ENCODE results near the gene CDS1.
"Not testable (repeated sequence)": the region's sequence is repeated elsewhere in the genome, so short reads cannot be mapped to it uniquely, and the experiment has no call there.

Gene CDS1

DNA sequence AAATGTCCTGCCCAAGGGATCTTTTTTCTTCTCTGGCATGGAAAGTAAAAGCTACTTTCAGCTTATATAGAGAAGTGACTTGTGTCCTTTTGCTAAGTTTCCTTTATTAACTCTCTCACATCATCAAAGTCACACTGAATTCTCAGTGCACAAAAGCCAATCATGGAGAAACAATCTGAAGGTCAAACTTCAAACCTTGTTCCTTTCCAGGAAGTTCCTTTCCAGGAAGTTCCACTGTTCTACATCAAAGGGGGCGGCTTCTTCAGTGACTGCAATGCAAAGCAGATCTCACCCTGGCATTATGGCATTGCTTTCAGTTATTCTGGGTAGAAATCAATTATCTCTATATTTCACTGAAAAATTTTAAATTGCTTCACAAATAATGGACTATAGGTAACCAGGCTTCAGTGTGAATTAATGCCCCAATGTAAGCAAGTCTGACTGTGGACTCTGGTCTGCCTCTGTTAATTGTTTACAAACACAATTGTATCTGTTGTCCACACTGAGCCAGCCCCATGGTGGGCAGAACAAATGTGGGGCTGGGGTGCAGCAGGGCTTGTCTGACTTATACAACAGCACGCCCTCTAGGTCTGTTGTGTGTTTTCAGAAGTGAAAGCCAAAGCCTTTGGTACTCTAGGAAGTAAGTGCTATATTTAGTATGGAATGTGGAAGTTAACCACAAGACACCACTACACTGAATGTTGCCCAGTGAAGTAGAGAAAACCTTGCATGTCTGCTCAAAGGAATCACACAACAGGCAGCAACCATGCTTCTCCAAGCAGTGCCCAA is 98.8 kb downstream of the CDS1 start:
- DNase-seq (ENCODE audit: low spot score) = no peak
- TF ChIP-seq, protein P1, sequence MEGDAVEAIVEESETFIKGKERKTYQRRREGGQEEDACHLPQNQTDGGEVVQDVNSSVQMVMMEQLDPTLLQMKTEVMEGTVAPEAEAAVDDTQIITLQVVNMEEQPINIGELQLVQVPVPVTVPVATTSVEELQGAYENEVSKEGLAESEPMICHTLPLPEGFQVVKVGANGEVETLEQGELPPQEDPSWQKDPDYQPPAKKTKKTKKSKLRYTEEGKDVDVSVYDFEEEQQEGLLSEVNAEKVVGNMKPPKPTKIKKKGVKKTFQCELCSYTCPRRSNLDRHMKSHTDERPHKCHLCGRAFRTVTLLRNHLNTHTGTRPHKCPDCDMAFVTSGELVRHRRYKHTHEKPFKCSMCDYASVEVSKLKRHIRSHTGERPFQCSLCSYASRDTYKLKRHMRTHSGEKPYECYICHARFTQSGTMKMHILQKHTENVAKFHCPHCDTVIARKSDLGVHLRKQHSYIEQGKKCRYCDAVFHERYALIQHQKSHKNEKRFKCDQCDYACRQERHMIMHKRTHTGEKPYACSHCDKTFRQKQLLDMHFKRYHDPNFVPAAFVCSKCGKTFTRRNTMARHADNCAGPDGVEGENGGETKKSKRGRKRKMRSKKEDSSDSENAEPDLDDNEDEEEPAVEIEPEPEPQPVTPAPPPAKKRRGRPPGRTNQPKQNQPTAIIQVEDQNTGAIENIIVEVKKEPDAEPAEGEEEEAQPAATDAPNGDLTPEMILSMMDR (IDR thresholded peaks at IDR 0.05; ENCODE audit: extremely low read depth, missing control alignments) = no peak

DNA sequence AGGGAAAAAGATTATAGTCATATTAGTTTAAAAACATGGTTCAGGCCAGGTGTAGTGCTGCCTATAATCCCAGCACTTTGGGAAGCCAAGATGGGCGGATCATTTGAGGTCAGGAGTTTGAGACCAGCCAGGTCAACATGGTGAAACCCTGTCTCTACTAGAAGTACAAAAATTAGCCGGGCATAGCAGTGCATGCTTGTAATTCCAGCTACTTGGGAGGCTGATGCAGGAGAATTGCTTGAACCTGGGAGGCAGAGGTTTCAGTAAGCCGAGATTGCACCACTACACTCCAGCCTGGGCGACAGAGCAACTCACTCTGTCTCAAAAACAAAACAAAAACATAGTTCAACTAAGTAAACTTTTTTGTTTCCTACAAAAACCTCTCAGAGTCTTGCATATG is 99.7 kb downstream of the CDS1 start:
- DNase-seq (ENCODE audit: low spot score) = not testable (repeated sequence)

DNA sequence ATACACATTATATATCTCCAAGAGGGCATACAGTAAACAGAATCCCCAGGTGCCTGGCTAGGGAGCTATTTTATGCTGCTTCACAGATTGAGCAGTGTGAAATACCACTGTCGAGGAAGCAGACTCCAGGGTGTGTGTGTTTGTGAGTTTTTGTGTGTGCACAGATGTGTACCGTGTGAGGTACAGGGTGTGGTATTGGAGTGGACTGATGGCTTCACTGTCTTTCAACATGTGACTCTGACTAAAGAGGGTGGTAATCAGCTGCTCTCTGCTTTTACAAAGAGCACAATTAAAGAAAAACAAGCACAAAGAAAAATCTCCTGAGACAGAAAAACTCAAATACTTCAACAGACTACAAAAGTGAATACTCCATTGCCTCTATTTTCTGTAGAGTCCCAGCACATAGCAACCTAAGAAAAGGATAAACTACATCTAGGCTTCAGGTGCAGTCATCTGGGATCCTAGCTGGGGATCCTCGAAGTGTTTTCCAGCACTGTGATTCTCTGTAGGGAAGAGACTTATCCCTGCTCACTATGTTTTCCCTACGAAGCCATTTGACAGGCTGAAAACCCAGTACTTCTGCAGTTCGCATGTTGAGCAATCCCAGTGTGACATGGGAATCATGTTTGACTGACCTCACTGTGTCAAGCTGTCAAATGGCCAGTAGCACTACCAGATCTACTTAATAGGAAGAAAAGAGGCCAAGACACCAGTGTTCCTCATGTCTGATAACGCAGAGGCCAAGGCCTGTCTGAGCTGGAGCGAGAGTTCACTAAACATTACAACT is 100.3 kb downstream of the CDS1 start:
- TF ChIP-seq, protein P1 (IDR thresholded peaks at IDR 0.05; ENCODE audit: extremely low read depth, missing control alignments) = no peak
- no peak for DNase-seq (ENCODE audit: low spot score)

DNA sequence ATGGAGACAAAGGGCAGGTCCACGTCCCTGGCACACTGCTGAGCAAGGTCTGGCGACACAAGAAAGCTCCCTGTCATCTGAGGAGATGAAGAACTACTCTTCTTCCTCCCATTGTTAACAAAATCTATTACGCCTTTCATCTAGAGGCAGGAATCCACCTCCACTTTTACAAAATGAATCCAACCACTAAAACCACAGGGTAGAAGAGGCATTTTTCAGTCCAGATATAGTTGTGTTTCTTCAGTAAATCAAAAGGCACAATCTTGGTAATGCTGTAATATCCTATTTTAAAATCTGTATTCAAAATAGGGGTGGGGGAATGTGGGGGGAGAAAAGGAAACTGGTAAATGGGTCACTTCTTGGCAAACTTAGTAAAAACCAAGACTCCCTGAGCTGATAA is 101.4 kb downstream of the CDS1 start:
- no peak for DNase-seq (ENCODE audit: low spot score)
- TF ChIP-seq, protein P1 (IDR thresholded peaks at IDR 0.05; ENCODE audit: extremely low read depth, missing control alignments) = no peak

DNA sequence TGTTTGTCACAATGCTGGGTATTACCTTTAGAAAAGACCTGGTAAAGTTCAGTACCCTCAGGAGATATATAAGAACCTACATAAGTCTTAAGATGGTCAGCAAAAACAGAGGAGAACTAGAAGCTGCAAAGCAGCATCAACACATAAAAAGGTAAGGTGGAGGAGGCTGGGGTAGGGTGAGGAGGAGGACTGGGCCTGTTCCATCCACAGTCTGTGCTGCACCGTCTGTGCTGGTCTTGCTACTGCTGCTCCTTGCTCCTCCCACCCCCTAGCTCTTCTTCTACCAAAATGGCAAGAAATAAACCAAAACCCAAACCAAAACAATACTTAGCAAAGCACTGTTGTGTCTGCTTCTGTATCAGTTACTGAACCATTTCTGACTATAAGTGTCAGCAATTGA is 102.2 kb downstream of the CDS1 start:
- DNase-seq (ENCODE audit: low spot score) = no peak
- TF ChIP-seq, protein P1 (IDR thresholded peaks at IDR 0.05; ENCODE audit: extremely low read depth, missing control alignments) = no peak

DNA sequence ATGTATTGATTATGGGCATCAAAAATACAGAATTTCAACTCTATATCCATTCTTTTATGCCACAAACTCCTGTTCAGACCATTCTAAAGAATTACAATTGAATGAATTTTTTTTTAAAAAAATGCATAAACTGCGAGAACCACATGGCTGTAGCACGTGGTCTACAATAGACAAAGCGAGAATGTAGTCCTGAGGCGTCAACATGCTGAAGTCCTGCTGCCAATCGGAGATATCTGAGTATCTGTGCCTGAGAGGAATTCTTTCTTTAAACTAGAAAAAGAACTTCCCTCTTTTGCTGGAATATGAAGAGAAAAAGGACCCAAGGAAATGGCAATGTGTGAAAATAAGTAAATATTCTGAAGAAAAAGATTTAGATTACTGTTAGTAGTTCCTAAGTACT is 105.7 kb downstream of the CDS1 start:
- DNase-seq (ENCODE audit: low spot score) = no peak
- TF ChIP-seq, protein P1 (IDR thresholded peaks at IDR 0.05; ENCODE audit: extremely low read depth, missing control alignments) = no peak

DNA sequence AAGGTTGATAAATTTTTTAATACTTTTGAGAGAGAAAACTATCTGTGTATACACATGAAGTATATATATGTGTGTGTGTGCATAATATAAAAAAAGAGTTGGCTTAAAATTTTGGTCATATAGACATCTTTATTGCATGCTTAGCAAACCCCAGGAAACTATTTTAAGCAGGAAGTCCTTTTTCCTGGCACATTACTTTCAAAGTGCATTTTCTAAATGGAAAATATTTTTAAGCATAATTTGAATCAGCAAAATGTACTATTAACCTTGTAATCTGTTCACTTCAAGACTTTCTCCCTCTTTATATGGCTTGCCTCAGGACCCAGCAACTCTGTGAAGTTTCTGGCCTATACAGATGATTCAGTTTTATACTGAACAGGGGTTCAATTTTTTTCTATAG is 106.3 kb downstream of the CDS1 start:
- DNase-seq (ENCODE audit: low spot score) = no peak
- TF ChIP-seq, protein P1 (IDR thresholded peaks at IDR 0.05; ENCODE audit: extremely low read depth, missing control alignments) = no peak

Measured in GM20000 (cell line).